Activated CD4-positive, alpha-beta T cell treated with anti-CD3 and anti-CD28 coated beads, Interleukin-2, amount 50 U/mL, for 1 hour (primary cell): ENCODE measurements around the gene S1PR2.
A peak's percentile ranks its signal among the peaks of the same experiment; 100 is the strongest.
"Not testable (repeated sequence)": the region's sequence is repeated elsewhere in the genome, so short reads cannot be mapped to it uniquely, and the experiment has no call there.

ENCODE experiments used
- DNase-seq: peaks from one replicate; pipeline ENCODE4 v3.0.0-alpha.2; 2020

S1PR2 gene

DNA sequence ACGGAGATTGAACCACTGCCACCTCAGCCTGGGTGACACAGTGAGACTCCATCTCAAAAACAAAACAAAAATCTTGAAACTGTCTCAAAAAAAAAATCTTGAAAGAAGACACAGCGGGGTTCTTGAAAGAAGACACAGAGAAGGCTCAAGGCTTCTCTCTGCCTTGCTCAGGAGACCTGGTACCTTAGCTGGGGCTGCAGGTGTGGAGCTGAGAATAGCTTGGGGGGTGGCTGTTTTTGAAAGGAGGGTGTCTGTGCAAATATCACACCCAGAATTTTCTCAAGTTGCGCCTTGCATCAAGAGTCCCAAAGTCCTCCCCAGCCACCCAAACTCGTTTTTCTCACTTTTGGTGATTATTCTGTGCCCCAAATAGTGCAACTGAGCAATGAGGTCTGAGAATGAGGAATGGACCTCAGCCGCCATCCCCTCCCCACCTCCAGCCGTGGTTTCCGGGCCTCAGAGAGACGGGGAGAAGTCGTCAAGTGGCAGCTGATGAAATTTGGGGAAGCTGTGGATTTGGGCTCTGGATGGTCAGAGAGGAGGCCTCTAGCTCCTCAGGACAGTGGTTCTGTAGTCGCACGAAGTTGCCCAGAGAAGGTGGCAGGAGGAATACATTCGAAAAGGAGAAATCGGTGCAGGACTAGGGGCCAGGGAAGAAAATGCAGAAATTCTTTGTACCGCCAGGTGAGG lies 8.8 kb downstream of the S1PR2 start:
- no peak for DNase-seq

DNA sequence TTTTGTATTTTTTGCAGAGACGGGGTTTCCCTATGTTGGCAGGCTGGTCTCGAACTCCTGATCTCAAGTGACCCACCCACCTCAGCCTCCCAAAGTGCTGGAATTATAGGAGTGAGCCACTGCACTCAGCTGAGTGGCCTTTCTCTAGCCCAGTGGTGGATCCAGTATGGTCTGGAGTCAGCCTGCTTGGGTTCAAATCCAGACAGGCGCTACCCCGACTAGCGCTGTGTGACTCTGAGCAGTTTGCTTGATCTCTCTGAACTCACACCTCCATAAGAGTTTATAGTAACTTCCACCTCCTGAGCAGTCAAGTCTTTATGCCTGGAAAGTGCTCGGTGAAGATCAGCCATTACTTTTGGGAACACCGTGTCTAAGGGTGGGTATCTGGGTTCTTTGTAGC lies 10.4 kb downstream of the S1PR2 start:
- DNase-seq, result no peak

DNA sequence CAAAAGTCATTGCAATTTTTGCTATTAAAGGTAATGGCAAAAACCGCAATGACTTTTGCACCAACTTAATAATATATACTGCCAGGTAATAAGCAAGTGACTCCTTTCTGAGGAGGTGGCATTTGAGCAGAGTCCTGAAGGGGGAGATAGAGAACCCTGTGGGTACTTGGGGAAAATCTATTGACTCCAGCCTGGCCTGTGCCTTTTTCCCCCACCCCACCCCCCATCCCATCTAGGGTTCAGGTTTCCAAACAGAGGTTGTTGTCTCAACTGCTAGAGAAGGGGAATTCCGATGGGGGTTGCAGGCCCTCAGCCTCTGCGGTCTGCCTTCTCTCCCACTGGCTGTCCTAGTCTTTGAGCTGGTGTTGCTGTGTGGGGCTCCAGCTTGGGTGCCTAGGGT lies 11.5 kb downstream of the S1PR2 start:
- peak; percentile 33 for DNase-seq

DNA sequence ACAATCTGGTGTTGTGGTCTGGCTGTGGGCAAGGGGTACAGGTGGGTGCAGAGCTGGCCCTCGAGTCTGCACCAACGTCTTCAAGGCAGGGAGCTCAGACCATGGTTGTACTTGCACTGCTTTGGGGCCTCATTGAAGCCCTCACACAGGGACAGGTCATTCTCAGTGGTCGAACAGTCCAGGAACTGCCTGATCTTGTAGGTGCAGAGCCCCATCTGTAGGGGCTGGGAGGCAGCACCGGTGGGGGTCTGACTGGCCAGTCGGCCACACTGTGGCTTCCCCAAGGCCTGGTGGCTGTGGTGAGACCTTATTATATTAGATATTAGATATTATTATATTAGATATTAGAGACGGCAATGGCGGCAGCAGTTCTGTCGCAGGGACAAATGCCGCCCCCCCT lies 14.0 kb downstream of the S1PR2 start:
- no peak for DNase-seq

DNA sequence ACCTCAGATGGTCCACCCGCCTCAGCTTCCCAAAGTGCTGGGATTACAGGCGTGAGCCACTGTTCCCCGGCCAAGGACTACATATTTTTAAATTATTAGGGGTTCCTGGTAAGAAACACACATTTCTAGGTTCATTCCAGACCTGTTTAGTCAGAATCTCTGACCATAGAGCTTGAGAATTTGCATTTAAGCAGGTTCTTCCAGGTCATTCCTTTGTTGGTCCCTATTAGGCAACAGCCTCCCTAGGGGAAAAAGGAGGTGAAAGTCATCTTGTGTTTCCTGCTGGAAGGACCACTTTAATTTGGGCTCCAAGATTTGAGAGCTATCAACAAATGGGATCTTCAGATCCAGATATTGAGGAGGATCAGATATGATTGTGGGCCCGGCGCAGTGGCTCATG lies 16.3 kb downstream of the S1PR2 start:
- DNase-seq, result no peak

DNA sequence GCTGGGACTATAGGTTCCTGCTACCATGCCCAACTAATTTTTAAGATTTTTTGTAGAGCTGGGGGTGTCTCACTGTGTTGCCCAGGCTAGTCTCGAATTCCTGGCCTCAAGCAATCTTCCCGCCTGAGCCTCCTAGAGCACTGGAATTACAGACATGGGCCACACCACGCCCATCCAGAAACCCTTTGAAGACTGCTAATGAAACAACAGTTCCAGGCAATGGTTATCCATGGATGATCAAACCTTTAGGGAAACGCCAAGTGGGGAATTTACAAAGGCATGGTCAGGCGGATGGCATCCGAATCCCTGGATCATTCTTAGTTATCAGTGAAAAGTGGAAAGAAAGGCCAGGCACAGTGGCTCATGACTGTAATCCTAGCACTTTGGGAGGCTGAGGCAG lies 19.4 kb downstream of the S1PR2 start:
- DNase-seq, result no peak

DNA sequence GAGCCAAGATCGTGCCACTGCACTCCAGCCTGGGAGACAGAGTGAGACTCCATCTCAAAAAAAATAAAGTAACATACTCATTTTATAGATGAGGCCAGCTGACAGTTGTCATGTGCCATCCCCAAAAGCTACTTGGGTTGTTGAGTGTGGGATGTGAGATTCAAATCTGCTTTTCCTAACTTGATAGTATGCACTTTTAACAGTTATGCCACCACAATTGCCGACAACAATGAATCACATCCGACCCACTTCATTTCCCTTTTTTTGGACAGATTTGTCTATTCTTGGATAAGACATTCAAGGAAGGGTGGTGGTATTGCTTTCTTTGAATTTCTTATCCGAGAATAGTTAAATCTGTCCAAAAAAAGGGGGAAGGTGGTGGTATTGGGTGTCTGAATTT lies 20.1 kb downstream of the S1PR2 start:
- no peak for DNase-seq

DNA sequence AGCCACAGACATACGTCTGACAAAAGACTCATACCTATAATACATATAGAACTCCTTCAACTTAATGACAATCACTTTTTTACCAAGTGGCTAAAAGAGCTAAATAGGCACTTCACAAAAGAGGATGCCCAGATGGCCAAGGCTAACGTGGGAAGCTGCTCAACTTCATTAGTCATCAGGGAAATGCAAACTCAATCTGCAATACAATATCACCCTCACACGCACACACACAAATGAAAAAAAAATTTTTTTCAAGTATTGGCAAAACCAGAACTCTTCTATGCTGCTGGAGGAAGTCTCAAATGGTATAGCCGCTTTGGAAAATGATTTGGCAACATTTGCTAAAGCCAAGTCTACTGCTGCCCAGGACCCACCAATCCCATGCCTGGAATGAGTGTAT lies 21.8 kb downstream of the S1PR2 start:
- DNase-seq, result no peak

DNA sequence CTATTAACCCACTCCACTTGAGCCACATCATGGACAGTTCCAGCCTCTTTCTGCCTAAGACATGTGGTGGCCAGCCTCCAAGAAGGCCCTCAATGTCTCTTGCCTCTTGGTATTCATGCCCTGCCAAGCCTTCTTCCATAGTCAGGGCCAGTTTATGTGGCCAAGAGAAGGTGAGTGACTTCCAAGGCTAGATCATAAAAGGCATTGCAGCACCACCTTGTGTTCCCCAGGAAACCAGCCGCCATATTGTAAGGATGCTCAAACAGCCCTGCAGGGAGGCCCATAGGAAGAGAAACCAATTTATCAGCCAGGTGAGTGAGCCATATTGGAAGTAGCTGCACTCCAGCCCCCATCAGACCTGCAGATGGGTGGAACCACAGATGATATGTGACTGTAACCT lies 24.1 kb downstream of the S1PR2 start:
- DNase-seq, result no peak

DNA sequence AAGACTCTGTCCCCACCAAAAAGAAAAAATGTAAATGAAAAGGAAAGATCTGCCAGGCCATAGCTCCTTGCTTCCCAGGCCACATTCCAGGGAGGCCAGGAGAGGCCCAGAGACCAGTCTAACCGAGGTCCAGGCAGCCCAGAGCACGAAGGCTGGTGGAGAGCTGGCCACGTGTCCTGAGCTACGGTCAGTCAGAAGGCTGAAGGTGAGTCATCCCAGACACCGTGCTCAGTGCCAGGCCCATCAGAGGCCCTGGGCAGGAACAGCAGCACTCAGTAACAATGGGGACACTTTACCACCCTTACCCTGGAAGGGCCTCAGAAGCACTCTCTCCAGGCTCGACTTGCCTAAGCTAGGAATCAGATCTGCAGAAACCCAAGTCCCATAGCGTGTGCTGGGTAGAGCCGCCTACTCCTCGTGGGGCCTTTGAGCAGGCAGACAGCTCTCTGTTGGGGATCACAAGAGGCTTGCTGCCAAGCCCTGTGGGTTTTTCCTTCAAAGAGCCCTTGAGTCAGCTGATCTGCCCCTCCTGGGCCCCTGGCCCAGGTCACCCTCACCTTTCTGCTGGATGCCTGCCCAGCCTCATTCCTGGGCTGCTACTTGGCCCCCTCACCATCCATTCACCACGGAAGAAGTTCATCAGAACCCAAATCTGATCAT lies 24.8 kb downstream of the S1PR2 start:
- DNase-seq, result no peak

DNA sequence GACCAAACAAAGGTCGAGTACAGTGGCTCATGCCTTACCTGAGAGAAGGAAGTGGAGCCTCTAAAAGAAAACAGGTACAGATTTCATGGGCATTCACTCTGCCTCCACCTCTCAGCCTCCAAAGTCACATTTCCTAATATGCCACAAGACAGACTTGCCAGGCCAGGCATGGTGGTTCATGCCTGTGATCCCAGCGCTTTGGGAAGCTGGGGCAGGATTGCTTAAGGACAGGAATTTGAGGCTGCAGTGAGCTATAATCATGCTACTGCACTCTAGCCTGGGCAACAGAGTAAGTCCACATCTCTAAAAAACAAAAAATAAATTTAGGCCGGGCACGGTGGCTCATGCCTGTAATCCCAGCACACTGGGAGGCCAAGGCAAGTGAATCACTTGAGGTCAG lies 25.5 kb downstream of the S1PR2 start:
- no peak for DNase-seq

DNA sequence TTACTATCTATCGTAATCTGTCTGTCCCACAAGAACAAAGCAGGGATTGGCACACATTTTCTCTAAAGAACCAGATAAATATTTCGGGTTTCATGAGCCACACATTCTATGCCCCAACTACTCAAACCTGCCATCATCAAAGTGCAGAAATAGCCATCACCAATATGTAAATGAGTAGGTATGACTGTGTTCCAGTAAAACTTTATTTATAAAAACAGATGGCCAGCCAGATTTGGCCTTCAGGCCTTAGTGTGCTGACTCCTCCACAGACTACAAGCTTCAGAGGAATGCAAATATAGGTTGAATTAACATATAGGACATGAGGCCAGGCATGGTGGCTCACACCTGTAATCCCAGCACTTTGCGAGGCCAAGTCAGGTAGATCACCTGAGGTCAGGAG lies 27.4 kb downstream of the S1PR2 start:
- no peak for DNase-seq

DNA sequence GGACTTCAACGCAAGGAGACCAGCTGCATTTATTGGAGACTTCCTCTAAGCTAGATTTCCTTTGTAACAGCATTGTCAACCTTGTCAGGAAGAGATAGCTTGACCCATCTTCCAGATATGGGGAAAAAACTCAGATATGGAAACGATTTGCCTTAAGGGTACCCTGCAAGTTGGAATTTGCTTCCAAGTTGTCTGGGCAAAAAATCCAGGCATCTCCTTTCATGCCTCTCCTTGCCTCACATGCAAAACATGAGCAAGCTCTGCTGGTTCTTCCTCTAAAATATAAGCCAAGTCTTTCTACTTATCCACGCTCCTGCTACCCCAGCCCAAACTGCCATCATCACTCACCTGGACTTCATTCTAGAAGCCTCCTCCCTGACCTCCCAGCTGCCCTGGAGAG lies 30.0 kb downstream of the S1PR2 start:
- no peak for DNase-seq

DNA sequence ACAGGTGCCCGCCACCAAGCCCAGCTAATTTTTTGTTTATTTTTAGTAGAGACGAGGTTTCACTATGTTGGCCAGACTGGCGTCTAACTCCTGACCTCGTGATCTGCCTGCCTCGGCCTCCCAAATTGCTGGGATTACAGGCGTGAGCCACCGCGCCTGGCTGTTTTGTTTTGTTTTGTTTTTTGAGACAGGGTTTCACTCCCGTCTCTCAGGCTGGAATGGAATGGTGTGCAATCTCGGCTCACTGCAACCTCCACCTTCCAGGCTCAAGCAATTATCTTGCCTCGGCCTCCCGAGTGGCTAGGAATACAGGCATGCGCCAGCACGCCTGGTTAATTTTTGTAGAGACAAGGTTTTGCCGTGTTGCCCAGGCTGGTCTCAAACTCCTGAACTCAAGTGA lies 31.0 kb downstream of the S1PR2 start:
- DNase-seq, result not testable (repeated sequence)

DNA sequence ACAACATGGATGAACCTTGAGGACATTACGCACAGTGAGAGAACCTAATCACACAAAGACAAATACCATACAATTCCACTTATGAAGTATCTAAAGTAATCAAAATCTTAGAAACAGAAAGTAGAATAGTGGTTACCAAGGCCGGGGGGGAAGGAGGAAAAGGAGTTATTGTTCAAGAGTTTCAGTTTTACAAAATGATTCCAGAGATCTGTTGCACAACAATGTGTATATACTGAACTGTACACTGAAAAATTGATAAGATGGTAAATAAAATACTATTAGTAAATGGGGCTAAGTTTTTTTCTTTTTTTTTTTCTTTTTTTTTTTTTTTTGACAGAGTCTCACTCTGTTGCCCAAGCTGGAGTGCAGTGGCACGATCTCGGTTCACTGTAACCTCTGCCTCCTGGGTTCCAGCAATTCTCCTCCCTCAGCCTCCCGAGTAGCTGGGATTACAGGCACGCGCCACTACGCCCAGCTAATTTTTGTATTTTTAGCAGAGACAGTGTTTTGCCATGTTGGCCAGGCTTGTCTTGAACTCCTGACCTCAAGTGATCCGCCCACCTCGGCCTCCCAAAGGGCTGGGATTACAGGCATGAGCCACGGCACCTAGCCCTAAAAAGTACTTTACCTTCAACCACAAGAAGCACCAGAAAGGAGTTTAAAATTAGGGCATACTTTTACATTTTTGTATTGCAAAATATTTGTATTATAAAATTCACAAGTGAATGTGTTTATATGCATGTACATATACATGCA lies 32.1 kb downstream of the S1PR2 start:
- DNase-seq, result not testable (repeated sequence)

DNA sequence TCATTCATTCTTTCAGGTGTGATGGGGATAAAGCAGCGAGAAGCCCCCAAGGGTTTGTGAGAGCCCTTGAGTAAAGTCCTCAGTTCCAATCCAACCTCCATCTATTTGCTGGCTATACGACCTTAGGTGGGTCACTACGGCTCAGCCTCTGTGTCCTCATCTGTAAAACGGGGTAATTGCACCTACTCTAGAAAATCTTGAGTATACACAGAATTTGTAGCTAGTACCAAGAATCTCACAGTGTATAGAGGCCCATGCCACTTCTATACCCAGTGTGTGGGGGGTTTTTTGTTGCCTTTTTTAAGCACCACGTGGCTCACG lies 36.0 kb downstream of the S1PR2 start:
- no peak for DNase-seq

DNA sequence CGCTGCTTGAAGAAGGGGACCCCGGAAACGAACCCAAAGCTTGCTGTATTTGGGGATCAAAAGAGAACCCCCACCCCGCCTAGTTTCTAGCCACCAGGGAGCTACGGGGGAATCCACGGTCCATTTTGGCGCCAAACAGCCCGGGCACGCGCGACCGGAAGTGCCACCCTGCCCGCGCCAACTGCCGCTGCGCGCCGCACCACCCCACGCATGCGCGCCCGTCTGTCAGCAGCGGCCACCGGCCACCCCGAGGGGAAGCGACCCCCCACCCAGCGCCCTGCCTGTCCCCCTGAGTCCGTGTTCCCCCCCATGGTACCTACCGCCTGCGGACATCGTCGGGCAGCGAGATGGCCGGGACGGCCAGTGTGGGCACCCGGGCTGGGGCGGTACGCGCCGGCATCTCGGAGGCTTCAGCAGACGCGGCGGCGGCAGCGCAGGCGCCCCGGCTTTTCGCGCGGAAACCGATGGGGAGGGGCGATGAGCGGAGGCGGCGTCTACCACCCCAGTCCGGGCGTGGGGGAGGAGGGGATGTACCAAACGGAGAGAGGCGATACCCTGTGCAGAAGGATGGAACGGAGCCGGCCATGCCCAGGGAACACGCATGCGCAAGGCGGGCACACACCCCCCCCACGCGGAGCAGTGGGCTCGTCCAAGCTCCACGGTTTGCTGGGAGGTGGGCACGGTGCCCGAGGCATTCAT lies 36.5 kb downstream of the S1PR2 start, which contains the start of gene DNMT1:
TSS of gene DNMT1 (minus strand) at position 454 of the 699 bp plus-strand sequence. CDS start at position 400, 54 bp downstream.
- peak; percentile 95 for DNase-seq

DNA sequence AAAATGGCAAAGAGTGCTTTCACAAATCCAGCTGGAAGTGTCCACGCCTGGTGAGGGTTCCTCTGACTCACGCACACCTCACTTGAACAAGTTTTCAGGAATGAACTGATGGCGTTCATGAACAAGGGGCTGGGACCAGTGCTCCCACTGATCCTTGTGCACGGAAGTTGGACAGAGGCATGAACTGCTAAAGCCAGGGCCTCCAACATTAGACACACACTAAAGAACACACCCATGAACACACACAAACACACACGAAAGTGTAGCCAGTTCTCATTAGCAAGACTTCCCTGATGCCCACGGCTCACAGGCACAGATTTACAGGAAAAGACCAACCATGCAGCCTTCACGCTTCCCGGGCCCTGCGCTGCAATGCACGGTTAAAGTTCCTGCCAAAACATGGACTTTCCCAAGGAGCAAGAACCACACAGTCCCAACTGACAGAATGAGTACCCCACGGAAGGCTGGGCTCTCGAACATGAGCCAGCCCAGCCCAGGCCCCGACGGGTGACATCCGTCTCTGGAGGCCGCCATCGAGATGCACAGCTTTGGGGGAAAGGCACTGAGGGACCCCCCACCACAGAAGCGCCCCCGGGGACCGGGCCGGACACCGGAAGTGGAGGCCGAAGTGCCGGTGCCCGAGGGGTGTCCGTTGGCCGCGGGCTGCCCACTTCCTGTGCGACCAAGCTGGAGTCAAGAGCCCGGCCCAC lies 37.2 kb downstream of the S1PR2 start:
- DNase-seq, result no peak

DNA sequence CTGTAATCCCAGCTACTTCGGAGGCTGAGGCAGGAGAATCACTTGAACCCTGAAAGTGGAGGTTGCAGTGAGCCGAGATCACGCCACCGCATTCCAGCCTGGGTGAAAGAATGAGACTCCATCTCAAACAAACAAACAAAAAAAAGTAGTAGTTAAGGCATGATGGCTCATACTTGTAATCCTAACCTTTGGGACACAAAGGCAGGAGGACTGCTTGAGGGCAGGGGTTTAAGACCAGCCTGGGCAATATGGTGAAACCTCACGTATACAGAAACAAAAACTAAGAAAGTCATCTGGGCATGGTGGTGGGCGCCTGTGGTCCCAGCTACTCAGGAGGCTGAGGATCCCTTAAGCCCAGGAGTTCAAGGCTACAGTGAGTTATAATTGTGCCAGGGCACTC lies 38.2 kb downstream of the S1PR2 start:
- DNase-seq, result no peak

DNA sequence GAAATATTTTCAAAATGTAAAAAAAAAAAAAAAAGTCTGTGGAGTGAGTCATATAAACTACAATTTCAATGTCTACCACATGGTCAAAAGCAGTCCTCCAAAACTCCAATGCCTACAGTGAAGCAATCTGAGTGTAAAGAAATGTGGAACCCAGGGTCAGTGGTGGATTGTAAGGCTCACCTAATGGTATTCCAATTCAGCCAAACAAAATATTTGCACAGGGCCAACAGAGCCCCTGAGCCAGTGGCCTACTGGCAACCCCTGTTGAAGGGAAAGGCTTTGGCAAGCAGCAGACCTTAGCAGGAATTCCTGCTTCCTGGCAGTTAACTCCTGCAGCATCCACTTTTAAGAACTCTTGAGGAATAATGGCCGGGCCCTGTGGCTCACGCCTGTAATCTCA lies 39.8 kb downstream of the S1PR2 start:
- DNase-seq, result no peak

DNA sequence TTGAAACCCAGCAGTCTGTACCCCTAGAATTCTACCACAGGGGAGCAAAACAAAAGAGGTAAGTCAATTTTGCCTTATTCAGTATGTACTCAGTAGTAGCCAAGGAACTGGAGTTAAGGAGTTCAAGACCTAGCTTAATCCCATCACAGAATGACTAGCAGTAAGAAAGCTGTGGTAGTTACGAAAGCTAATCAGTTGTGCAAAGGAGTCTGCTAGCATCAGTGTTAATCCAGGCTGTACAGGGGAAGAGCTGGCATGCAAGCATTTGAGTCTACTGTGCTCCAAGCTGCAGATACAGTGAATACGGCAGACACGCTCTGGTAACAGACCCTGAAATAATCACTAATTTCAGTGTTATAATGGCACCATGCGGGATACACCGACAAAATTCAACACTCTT lies 41.1 kb downstream of the S1PR2 start:
- DNase-seq, result no peak

DNA sequence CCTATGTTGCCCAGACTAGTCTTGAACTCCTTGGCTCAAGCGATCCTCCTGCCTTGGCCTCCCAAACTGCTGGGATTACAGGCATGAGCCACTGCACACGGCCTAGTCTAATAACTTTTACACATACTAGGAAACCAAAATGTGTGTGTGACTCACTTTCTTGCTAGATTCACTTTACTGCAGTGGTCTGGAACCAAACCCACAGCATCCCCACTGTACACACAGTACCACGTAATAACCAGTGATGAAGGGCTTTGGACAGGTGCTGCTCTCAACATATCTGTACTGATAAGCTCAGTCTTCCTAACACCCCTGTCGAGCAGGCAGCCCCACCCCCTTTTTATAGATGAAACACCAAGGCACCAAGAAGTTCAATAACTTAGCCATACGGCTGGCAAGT lies 41.5 kb downstream of the S1PR2 start:
- no peak for DNase-seq

DNA sequence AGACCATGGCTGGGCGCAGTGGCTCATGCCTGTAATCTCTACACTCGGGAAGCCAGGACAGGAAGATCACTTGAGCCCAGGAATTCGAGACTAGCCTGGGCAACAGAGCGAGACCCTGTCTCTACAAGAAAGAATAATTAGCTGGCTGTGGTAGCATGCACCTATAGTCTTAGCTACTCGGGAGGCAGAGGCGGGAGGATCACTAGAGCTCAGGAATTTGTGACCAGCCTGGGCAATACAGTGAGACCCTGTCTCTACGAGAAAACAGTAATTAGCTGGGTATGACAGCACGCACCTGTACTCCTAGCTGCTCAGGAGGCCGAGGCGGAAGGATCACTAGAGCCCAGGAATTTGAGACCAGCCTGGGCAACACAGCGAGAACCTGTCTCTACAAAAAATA lies 43.8 kb downstream of the S1PR2 start:
- no peak for DNase-seq
